NOMO-1 treated with DMSO at 0.1 percent for 48 hours (cell line): ENCODE results near the gene THADA.

ENCODE experiments used
- DNase-seq: peaks from one replicate; lab custom pipeline; 2025; ENCODE audit not compliant: unreplicated experiment; lab: John Stamatoyannopoulos, UW

THADA gene

GRCh38 chr2:43358410-43359201 lies 237.2 kb downstream of the THADA start:
- no peak for DNase-seq

GRCh38 chr2:43356774-43357173 lies 239.1 kb downstream of the THADA start:
- DNase-seq, result no peak

GRCh38 chr2:43355399-43355798 lies 240.4 kb downstream of the THADA start:
- no peak for DNase-seq

- DNase-seq, result no peak
These were observed 245.9 kb downstream of the THADA start for GRCh38 chr2:43349904-43350303.

GRCh38 chr2:43348908-43349661 lies 246.8 kb downstream of the THADA start:
- DNase-seq, result no peak

GRCh38 chr2:43347746-43348145 lies 248.1 kb downstream of the THADA start:
- DNase-seq, result no peak

- no peak for DNase-seq
These were observed 249.0 kb downstream of the THADA start for GRCh38 chr2:43346602-43347567.

GRCh38 chr2:43345872-43346271 lies 250.0 kb downstream of the THADA start:
- no peak for DNase-seq

GRCh38 chr2:43345391-43345813 lies 250.4 kb downstream of the THADA start:
- DNase-seq, result no peak

GRCh38 chr2:43344868-43345373 lies 250.9 kb downstream of the THADA start:
- no peak for DNase-seq

- DNase-seq, result no peak
These were observed 252.1 kb downstream of the THADA start for GRCh38 chr2:43343573-43344304.

GRCh38 chr2:43341959-43342757 lies 253.7 kb downstream of the THADA start:
- no peak for DNase-seq

GRCh38 chr2:43340945-43341356 lies 254.9 kb downstream of the THADA start:
- DNase-seq, result no peak

- no peak for DNase-seq
These were observed 255.8 kb downstream of the THADA start for GRCh38 chr2:43340066-43340465.

GRCh38 chr2:43333656-43334144 lies 262.1 kb downstream of the THADA start:
- peak; percentile 84 for DNase-seq

GRCh38 chr2:43333101-43333655 lies 262.7 kb downstream of the THADA start:
- peak; percentile 33 for DNase-seq

GRCh38 chr2:43332653-43333052 lies 263.2 kb downstream of the THADA start:
- DNase-seq, result peak; percentile 87

- peak; percentile 62 for DNase-seq
These were observed 264.4 kb downstream of the THADA start for GRCh38 chr2:43331422-43331821.

GRCh38 chr2:43329637-43330036 lies 266.2 kb downstream of the THADA start:
- DNase-seq, result no peak
